NB4 (cell line): Measurements from ENCODE around the gene PUM2.

Experiments
- CTCF ChIP-seq: IDR thresholded peaks from one replicate; pipeline ENCODE4 v1.5.1; 2012; ENCODE audit warnings: low read depth, low read length
- MYC ChIP-seq: IDR thresholded peaks from 2 replicates; pipeline ENCODE4 v1.6.1; 2011; ENCODE audit warnings: low read depth, low read length
- POLR2A ChIP-seq: IDR thresholded peaks from 2 replicates; pipeline ENCODE4 v1.6.1; 2011; ENCODE audit warnings: mild to moderate bottlenecking; ENCODE audit not compliant: insufficient read length; ENCODE audit errors: extremely low read depth

GRCh38 chr2:20371323-20372025 lies 20.8 kb upstream of the PUM2 start:
- TF ChIP-seq CTCF (no peak), POLR2A (no peak), MYC (no peak)
